Small intestine (tissue), 16 donors: ENCODE results near the gene RWDD4. TPM values are rescaled to one million over a fixed set of nuclear protein-coding genes. Genes with fewer than 3 reads are reported as not detected.
A peak's percentile ranks its signal among the peaks of the same experiment; 100 is the strongest.

Experiments used
- DNase-seq, 2 donors: peaks; one replicate each; pipeline versions ENCODE4 v3.0.0 to v3.0.0-alpha.2; 2013
- FAIRE-seq: peaks from 2 replicates; lab custom pipeline; 2012; peaks lifted over from hg19 to GRCh38; lab: Jason Lieb, UNC
- H3K27ac ChIP-seq, 3 donors: one replicate each; pipeline ENCODE4 v1.5.1; 2013; ENCODE audit warnings: low read length in 2 of 3, mild to moderate bottlenecking in 2 of 3, control low read depth in 1 of 3, inconsistent platforms in 1 of 3, low read depth in 1 of 3, moderate library complexity in 1 of 3
- H3K27me3 ChIP-seq, 3 donors: one replicate each; pipeline ENCODE4 v1.6.1; 2013; ENCODE audit warnings: low read length in 3 of 3, inconsistent platforms in 1 of 3; ENCODE audit not compliant: control insufficient read depth in 3 of 3, insufficient read depth in 3 of 3
- H3K36me3 ChIP-seq, 3 donors: one replicate each; pipeline ENCODE4 v1.6.1; 2013; ENCODE audit warnings: low read length in 3 of 3, inconsistent platforms in 1 of 3, low read depth in 1 of 3, mild to moderate bottlenecking in 1 of 3, moderate library complexity in 1 of 3; ENCODE audit not compliant: control insufficient read depth in 3 of 3, insufficient read depth in 2 of 3
- H3K4me1 ChIP-seq, 3 donors: one replicate each; pipeline ENCODE4 v1.6.1; 2013; ENCODE audit warnings: low read length in 2 of 3, inconsistent platforms in 1 of 3, low read depth in 1 of 3, mild to moderate bottlenecking in 1 of 3, moderate library complexity in 1 of 3; ENCODE audit not compliant: control insufficient read depth in 3 of 3, insufficient read depth in 2 of 3
- H3K4me3 ChIP-seq, 3 donors: one replicate each; pipeline ENCODE4 v1.5.1; 2013; ENCODE audit warnings: low read length in 3 of 3, control low read depth in 1 of 3, inconsistent platforms in 1 of 3, low read depth in 1 of 3, mild to moderate bottlenecking in 1 of 3, moderate library complexity in 1 of 3
- H3K9me3 ChIP-seq, 2 donors: one replicate each; pipeline ENCODE4 v1.6.1; 2013; ENCODE audit warnings: low read depth in 1 of 2, low read length in 1 of 2; ENCODE audit not compliant: control insufficient read depth in 2 of 2, insufficient read depth in 1 of 2
- WGBS, 3 donors: extraction: QIAGEN DNeasy Blood & Tissue Kit; methylation state at CpG; one replicate each; pipeline ENCODE4 v1.1.7; 2013; 5-methylcytosine and 5-hydroxymethylcytosine counted together
- long read RNA-seq, 10 donors: transcript quantifications; one replicate each; lab custom pipeline, GENCODE V29; 2026
- polyA plus RNA-seq, 4 donors: library from polyadenylated mRNA; stranded (reverse) in 3 of 4; unstranded in 1 of 4; fragments of 200-250 nt in 3 of 4; fragments of 120-200 nt in 1 of 4; gene quantifications; one replicate each; pipeline versions ENCODE4 v1.2.1 to v1.2.3, GENCODE V29; 2013
- donor health status: healthy with polysubstance abuse.
- donor health status: control.
- donor health status: control.
- donor health status: Bipolar disorder and iron deficiency.
- donor health status: healthy.

The RWDD4 gene
- polyA plus RNA-seq: 10 to 100 TPM; 10.3 to 17.8 (median 13.0) TPM
- long read RNA-seq, donor 1, transcript RWDD4-202 (7 exons, 2,590 nt): major isoform, 13 of 13 reads
- long read RNA-seq, donor 1, partial matches to known transcripts: 0 of 13 reads
- long read RNA-seq, donor 1, other reads (novel, unspliced or antisense): 0 of 13 reads
- long read RNA-seq, donor 2, partial matches to known transcripts: 0 of 2 reads
- long read RNA-seq, donor 2, other reads (novel, unspliced or antisense): 0 of 2 reads
- long read RNA-seq, donor 3, partial matches to known transcripts: 6 of 9 reads
- long read RNA-seq, donor 3, other reads (novel, unspliced or antisense): 0 of 9 reads
- long read RNA-seq, donor 4, partial matches to known transcripts: 0 of 1 reads
- long read RNA-seq, donor 4, other reads (novel, unspliced or antisense): 0 of 1 reads
- long read RNA-seq, donor 5, partial matches to known transcripts: 0 of 3 reads
- long read RNA-seq, donor 5, other reads (novel, unspliced or antisense): 0 of 3 reads
- long read RNA-seq, donor 6, partial matches to known transcripts: 0 of 3 reads
- long read RNA-seq, donor 6, other reads (novel, unspliced or antisense): 0 of 3 reads
- long read RNA-seq, donor 7, transcript RWDD4-202 (7 exons, 2,590 nt): major isoform, 8 of 16 reads
- long read RNA-seq, donor 7, partial matches to known transcripts: 8 of 16 reads
- long read RNA-seq, donor 7, other reads (novel, unspliced or antisense): 0 of 16 reads
- long read RNA-seq, donor 8, partial matches to known transcripts: 0 of 1 reads
- long read RNA-seq, donor 8, other reads (novel, unspliced or antisense): 0 of 1 reads
- long read RNA-seq, donor 9: 0 reads
- long read RNA-seq, donor 10, partial matches to known transcripts: 0 of 3 reads
- long read RNA-seq, donor 10, other reads (novel, unspliced or antisense): 0 of 3 reads

- FAIRE-seq (no peak), DNase-seq (peak; percentile 98 to 99)
- H3K36me3 ChIP-seq: peaks cover 2 to 6% (median 2%) of the 10 kb centered on the region in 3 donors
- H3K4me1 ChIP-seq: peaks cover 0 to 6% (median 2%) of the 10 kb centered on the region in 3 donors
- H3K9me3 ChIP-seq: no peaks in the 10 kb centered on the region
- no peaks in the 10 kb centered on the region for H3K27me3 ChIP-seq
- peak within 1 kb of the TSS; percentile 70 to 84 (median 83) for H3K4me3 ChIP-seq
- WGBS, 3 donors: 0% methylated on average over 48 to 57 of the region's 63 CpGs
- peak within 1 kb of the TSS; percentile 77 to 95 (median 90) for H3K27ac ChIP-seq
Observed at GRCh38 chr4:183659029-183659871, at the start of gene RWDD4, which contains the start of gene TRAPPC11. Gene RWDD4 (minus strand): TSS chr4:183659185. CDS start chr4:183658952, 233 bp downstream. Gene TRAPPC11 (plus strand): TSS chr4:183659293. CDS start chr4:183663868, 4,575 bp downstream.

GRCh38 chr4:183702492-183702891 is 43.5 kb upstream of the RWDD4 start:
- 65 to 100% (median 98%) methylated on average over 1 of the region's 1 CpG for WGBS, 3 donors
- Histone ChIP-seq H3K4me1 (no peaks in the 10 kb centered on the region), H3K36me3 (peaks cover 16 to 35% (median 20%) of the 10 kb centered on the region in 3 donors), H3K4me3 (no peak overlapping the region), H3K27ac (no peak overlapping the region), H3K27me3 (no peaks in the 10 kb centered on the region), H3K9me3 (no peaks in the 10 kb centered on the region)
- DNase-seq: no peak
- no peak for FAIRE-seq

- FAIRE-seq (no peak), DNase-seq (no peak)
- Histone ChIP-seq H3K4me3 (no peak overlapping the region), H3K36me3 (peaks cover 14 to 40% (median 21%) of the 10 kb centered on the region in 3 donors), H3K9me3 (no peaks in the 10 kb centered on the region), H3K27me3 (no peaks in the 10 kb centered on the region), H3K27ac (no peak overlapping the region), H3K4me1 (no peaks in the 10 kb centered on the region)
- 82 to 97% (median 96%) methylated on average over 4 of the region's 4 CpGs for WGBS, 3 donors
Observed at GRCh38 chr4:183700407-183700806, 41.4 kb upstream of the RWDD4 start.

GRCh38 chr4:183698909-183699308 is 39.9 kb upstream of the RWDD4 start:
- H3K27me3 ChIP-seq: no peaks in the 10 kb centered on the region
- no peak overlapping the region for H3K27ac ChIP-seq
- H3K9me3 ChIP-seq: no peaks in the 10 kb centered on the region
- FAIRE-seq (no peak), DNase-seq (no peak)
- H3K4me3 ChIP-seq: no peak overlapping the region
- H3K4me1 ChIP-seq: no peaks in the 10 kb centered on the region
- peaks cover 14 to 39% (median 23%) of the 10 kb centered on the region in 3 donors for H3K36me3 ChIP-seq

- Histone ChIP-seq H3K36me3 (peaks cover 7 to 31% (median 18%) of the 10 kb centered on the region in 3 donors), H3K9me3 (no peaks in the 10 kb centered on the region), H3K27ac (no peak overlapping the region), H3K4me1 (no peaks in the 10 kb centered on the region), H3K4me3 (no peak overlapping the region), H3K27me3 (no peaks in the 10 kb centered on the region)
- FAIRE-seq (no peak), DNase-seq (no peak)
Observed at GRCh38 chr4:183691897-183692296, 32.9 kb upstream of the RWDD4 start.

GRCh38 chr4:183691006-183691405 is 32.0 kb upstream of the RWDD4 start:
- no peak for FAIRE-seq
- Histone ChIP-seq H3K27ac (no peak overlapping the region), H3K4me1 (no peaks in the 10 kb centered on the region), H3K36me3 (peaks cover 6 to 28% (median 18%) of the 10 kb centered on the region in 3 donors), H3K4me3 (no peak overlapping the region), H3K9me3 (no peaks in the 10 kb centered on the region), H3K27me3 (no peaks in the 10 kb centered on the region)
- DNase-seq: no peak

GRCh38 chr4:183688216-183688615 is 29.2 kb upstream of the RWDD4 start:
- DNase-seq (no peak), FAIRE-seq (no peak)
- WGBS, 3 donors: 70 to 78% (median 72%) methylated on average over 6 of the region's 6 CpGs
- Histone ChIP-seq H3K36me3 (peaks cover 3 to 33% (median 13%) of the 10 kb centered on the region in 3 donors), H3K9me3 (no peaks in the 10 kb centered on the region), H3K27me3 (no peaks in the 10 kb centered on the region), H3K27ac (no peak overlapping the region), H3K4me3 (no peak overlapping the region), H3K4me1 (no peaks in the 10 kb centered on the region)
